GM23338 (cell line): Measurements from ENCODE around the gene ARHGAP36. TPM values are rescaled to one million over a fixed set of nuclear protein-coding genes. Genes with fewer than 3 reads are reported as not detected.

Experiments
- ATAC-seq: fragments of 200-7000 bp; cut with Tn5 transposase; 3 replicates; pipeline ENCODE4 v1.9.1; 2020
- DNase-seq: peaks from one replicate; pipeline ENCODE4 v3.0.0-alpha.2; 2015; ENCODE audit warnings: low spot score
- H2AFZ ChIP-seq: fragments of 200-600 bp; sonication (generic); 2 replicates; pipeline ENCODE4 v1.8.0; 2016; ENCODE audit warnings: antibody characterized with exemption, mild to moderate bottlenecking, moderate library complexity
- H3F3A ChIP-seq: fragments of 200-600 bp; sonication (generic); replicated peaks from 2 replicates; pipeline ENCODE4 v1.8.0; 2017; ENCODE audit warnings: antibody characterized with exemption, mixed run types, low read depth
- H3K27ac ChIP-seq: fragments of 200-600 bp; sonication (generic); 2 replicates; pipeline ENCODE4 v1.6.1; 2016; ENCODE audit warnings: low read depth
- H3K27me3 ChIP-seq: fragments of 200-600 bp; sonication (generic); 2 replicates; pipeline ENCODE4 v1.8.0; 2016; ENCODE audit warnings: mild to moderate bottlenecking, mixed run types, moderate library complexity; ENCODE audit not compliant: insufficient read depth
- H3K36me3 ChIP-seq: fragments of 200-600 bp; sonication (generic); 2 replicates; pipeline ENCODE4 v1.8.0; 2016; ENCODE audit warnings: mild to moderate bottlenecking; ENCODE audit not compliant: insufficient read depth
- H3K4me1 ChIP-seq: fragments of 200-600 bp; sonication (generic); 2 replicates; pipeline ENCODE4 v1.8.0; 2016; ENCODE audit warnings: mild to moderate bottlenecking, moderate library complexity; ENCODE audit not compliant: insufficient read depth
- H3K4me2 ChIP-seq: fragments of 200-600 bp; sonication (generic); 2 replicates; pipeline ENCODE4 v1.7.1; 2017; ENCODE audit warnings: mixed run types
- H3K4me3 ChIP-seq: fragments of 200-600 bp; sonication (generic); 2 replicates; pipeline ENCODE4 v1.6.1; 2016; ENCODE audit warnings: mixed run types
- H3K79me2 ChIP-seq: fragments of 200-600 bp; sonication (generic); replicated peaks from 2 replicates; pipeline ENCODE4 v1.8.0; 2017; ENCODE audit warnings: mild to moderate bottlenecking; ENCODE audit not compliant: insufficient read depth
- H3K9me2 ChIP-seq: fragments of 200-600 bp; sonication (generic); 2 replicates; pipeline ENCODE4 v1.8.0; 2017; ENCODE audit not compliant: insufficient read depth
- H4K20me1 ChIP-seq: fragments of 200-600 bp; sonication (generic); replicated peaks from 2 replicates; pipeline ENCODE4 v1.8.0; 2017; ENCODE audit warnings: mild to moderate bottlenecking; ENCODE audit not compliant: insufficient read depth
- H3K27ac Mint-ChIP-seq: 2 replicates; pipeline ENCODE4 v1.8.0; 2020; ENCODE audit warnings: inconsistent platforms, mild to moderate bottlenecking, moderate library complexity, mixed read lengths
- H3K27me3 Mint-ChIP-seq: 3 replicates; pipeline ENCODE4 v1.8.0; 2022; ENCODE audit warnings: low read depth, mild to moderate bottlenecking, moderate library complexity, mixed read lengths, inconsistent platforms; ENCODE audit not compliant: insufficient read depth, poor library complexity
- H3K36me3 Mint-ChIP-seq: 3 replicates; pipeline ENCODE4 v1.8.0; 2021; ENCODE audit warnings: low read depth, mild to moderate bottlenecking, inconsistent platforms, moderate library complexity, mixed read lengths
- H3K4me1 Mint-ChIP-seq: 3 replicates; pipeline ENCODE4 v1.8.0; 2020; ENCODE audit warnings: mild to moderate bottlenecking, inconsistent platforms, mixed read lengths
- H3K4me3 Mint-ChIP-seq: 3 replicates; pipeline ENCODE4 v1.8.0; 2021; ENCODE audit warnings: moderate library complexity, mild to moderate bottlenecking, inconsistent platforms, mixed read lengths
- H3K9me3 Mint-ChIP-seq: 3 replicates; pipeline ENCODE4 v1.8.0; 2020; ENCODE audit warnings: moderate library complexity, mild to moderate bottlenecking, inconsistent platforms, mixed read lengths
- CREB1 ChIP-seq: fragments of 250-450 bp; sonication (Bioruptor Pico); IDR thresholded peaks from 2 replicates; pipeline ENCODE4 v1.5.0; 2020; ENCODE audit warnings: low read depth, mild to moderate bottlenecking, moderate library complexity
- CTCF ChIP-seq, 2 experiments: fragments of 200-600 bp in 1 of 2; sonication (generic) in 1 of 2; conservative IDR thresholded peaks; 2 replicates each; pipeline versions ENCODE4 v1.5.1 to v1.6.1; 2016 to 2017; ENCODE audit warnings: antibody characterized with exemption in 2 of 2, low read depth in 2 of 2, mild to moderate bottlenecking in 2 of 2, moderate library complexity in 1 of 2
- ETS1 ChIP-seq: IDR thresholded peaks from 2 replicates; pipeline ENCODE4 v1.6.1; 2016; ENCODE audit warnings: antibody characterized with exemption
- EZH2 ChIP-seq: fragments of 200-600 bp; sonication (generic); IDR thresholded peaks from one replicate; pipeline ENCODE4 v1.8.0; 2017; ENCODE audit warnings: antibody characterized with exemption, mild to moderate bottlenecking, low read depth; ENCODE audit not compliant: unreplicated experiment
- EZH2phosphoT487 ChIP-seq: fragments of 200-600 bp; sonication (generic); IDR thresholded peaks from one replicate; pipeline ENCODE4 v1.8.1; 2018; ENCODE audit warnings: antibody characterized with exemption; ENCODE audit not compliant: unreplicated experiment
- JUNB ChIP-seq: IDR thresholded peaks from one replicate; pipeline ENCODE4 v1.6.1; 2016; ENCODE audit warnings: antibody characterized with exemption; ENCODE audit not compliant: unreplicated experiment
- NANOG ChIP-seq: IDR thresholded peaks from 2 replicates; pipeline ENCODE4 v1.6.1; 2016; ENCODE audit warnings: antibody characterized with exemption, borderline replicate concordance
- POLR2AphosphoS5 ChIP-seq: IDR thresholded peaks from 2 replicates; pipeline ENCODE4 v1.6.1; 2016; ENCODE audit warnings: antibody characterized with exemption, low read depth
- REST ChIP-seq: IDR thresholded peaks from one replicate; pipeline ENCODE4 v1.6.1; 2018; ENCODE audit warnings: antibody characterized with exemption; ENCODE audit not compliant: unreplicated experiment
- STAT1 ChIP-seq: IDR thresholded peaks from one replicate; pipeline ENCODE4 v1.6.1; 2016; ENCODE audit warnings: antibody characterized with exemption; ENCODE audit not compliant: unreplicated experiment
- ZNF114 ChIP-seq: fragments of 250-450 bp; sonication (Bioruptor Pico); IDR thresholded peaks from 2 replicates; pipeline ENCODE4 v1.5.0; 2020; ENCODE audit warnings: mild to moderate bottlenecking, moderate library complexity
- ZNF331 ChIP-seq: fragments of 250-450 bp; sonication (Bioruptor Pico); IDR thresholded peaks from 2 replicates; pipeline ENCODE4 v1.5.0; 2020; ENCODE audit warnings: low read depth, mild to moderate bottlenecking, moderate library complexity
- polyA plus RNA-seq: library from polyadenylated mRNA; unstranded; fragments of >200 nt; fragmentation: Nextera tagmentation; extraction: Ambion mirVana; gene quantifications from 2 replicates; pipeline ENCODE4 v1.2.1, GENCODE V29; 2016
- total RNA-seq: library from RNA; depleted of rRNA; stranded (reverse); fragments of >200 nt; shearing (Covaris generic); gene quantifications from 2 replicates; pipeline ENCODE4 v1.2.3, GENCODE V29; 2014

The ARHGAP36 gene
- total and polyA plus RNA-seq, 2 experiments from 2014 or later: 0.21 TPM; not detected in 1

GRCh38 chrX:131136776-131137175 lies 78.6 kb downstream of the ARHGAP36 start (continued):
- no peak for TF ChIP-seq REST
- TF ChIP-seq ZNF114: no peak
- TF ChIP-seq EZH2: no peak

GRCh38 chrX:131139072-131139471 lies 80.9 kb downstream of the ARHGAP36 start:
- H3K9me2 ChIP-seq: no peaks in the 10 kb centered on the region
- no peak overlapping the region for H3K27ac ChIP-seq
- H3K79me2 ChIP-seq: no peaks in the 10 kb centered on the region
- no peaks in the 10 kb centered on the region; the same call in 2 of the 3 replicates for H3K9me3 Mint-ChIP-seq
- no peak overlapping the region for H2AFZ ChIP-seq
- no peak overlapping the region for H3K4me3 Mint-ChIP-seq
- H3K27me3 ChIP-seq: no peaks in the 10 kb centered on the region
- H3K4me2 ChIP-seq: no peak overlapping the region
- H4K20me1 ChIP-seq: no peaks in the 10 kb centered on the region
- H3F3A ChIP-seq: no peaks in the 10 kb centered on the region
- no peaks in the 10 kb centered on the region for H3K4me1 Mint-ChIP-seq
- H3K36me3 Mint-ChIP-seq: no peaks in the 10 kb centered on the region
- ATAC-seq: no peak
- no peaks in the 10 kb centered on the region for H3K36me3 ChIP-seq
- no peak for DNase-seq
- no peak overlapping the region for H3K4me3 ChIP-seq
- no peaks in the 10 kb centered on the region for H3K27me3 Mint-ChIP-seq
- no peak overlapping the region for H3K27ac Mint-ChIP-seq
- no peaks in the 10 kb centered on the region for H3K4me1 ChIP-seq
- no peak for TF ChIP-seq ZNF331
- TF ChIP-seq CREB1 (CRISPR knock-in tag): no peak
- TF ChIP-seq STAT1: no peak
- TF ChIP-seq EZH2phosphoT487: no peak
- no peak for TF ChIP-seq JUNB
- TF ChIP-seq NANOG: no peak
- TF ChIP-seq ETS1: no peak
- TF ChIP-seq EZH2: no peak
- no peak for TF ChIP-seq REST
- TF ChIP-seq POLR2AphosphoS5: no peak
- TF ChIP-seq CTCF (conservative IDR thresholded peaks at IDR 0.05; ENCODE audit: low read depth in 2 of 2): no peak
